HepG2 (cell line): Measurements from ENCODE around the gene CARHSP1. TPM values are rescaled to one million over a fixed set of nuclear protein-coding genes. Genes with fewer than 3 reads are reported as not detected.

Source experiments
- FUBP1 ChIP-seq: sonication (generic); formaldehyde crosslinking; IDR thresholded peaks from 2 replicates; pipeline ENCODE4 v1.5.1; 2020; ENCODE audit warnings: missing genetic modification reagents, mild to moderate bottlenecking, borderline replicate concordance
- GTF3A ChIP-seq: sonication (generic); formaldehyde crosslinking; conservative IDR thresholded peaks from 2 replicates; pipeline ENCODE4 v1.4.0; 2020; ENCODE audit warnings: mild to moderate bottlenecking, missing genetic modification reagents
- IRX3 ChIP-seq: sonication (generic); formaldehyde crosslinking; IDR thresholded peaks from 2 replicates; pipeline ENCODE4 v1.8.1; 2023; ENCODE audit warnings: mild to moderate bottlenecking, low read depth, missing genetic modification reagents, borderline replicate concordance
- PHF8 ChIP-seq: sonication (generic); formaldehyde crosslinking; IDR thresholded peaks from 2 replicates; pipeline ENCODE4 v1.5.0; 2020; ENCODE audit warnings: missing genetic modification reagents
- ZNF24 ChIP-seq: fragments of 450-650 bp; IDR thresholded peaks from 2 replicates; pipeline ENCODE4 v1.6.1; 2017; ENCODE audit warnings: antibody characterized with exemption, mild to moderate bottlenecking
- ZNF446 ChIP-seq: sonication (generic); formaldehyde crosslinking; IDR thresholded peaks from 2 replicates; pipeline ENCODE4 v1.5.0; 2020; ENCODE audit warnings: mild to moderate bottlenecking, missing genetic modification reagents
- ZNF609 ChIP-seq: sonication (generic); formaldehyde crosslinking; IDR thresholded peaks from 2 replicates; pipeline ENCODE4 v1.4.0; 2020; ENCODE audit warnings: mild to moderate bottlenecking, missing genetic modification reagents, borderline replicate concordance
- ZNF746 ChIP-seq: sonication (generic); formaldehyde crosslinking; IDR thresholded peaks from 2 replicates; pipeline ENCODE4 v1.8.0; 2022; ENCODE audit warnings: mild to moderate bottlenecking, missing genetic modification reagents
- polyA plus RNA-seq, 8 experiments: library from polyadenylated mRNA; depleted of rRNA in 3 of 8; stranded (reverse) in 7 of 8; unstranded in 1 of 8; fragments of >200 nt; fragmentation: Illumina TruSeq in 4 of 8; extraction: Trizol in 4 of 8; gene quantifications; 2 replicates each; pipeline versions ENCODE4 v1.2.1 to v1.2.3, GENCODE V29; 2011 to 2016; ENCODE audit warnings: low read depth in 4 of 8, missing spikeins in 1 of 8, mixed read lengths in 1 of 8; ENCODE audit not compliant: insufficient read depth in 1 of 8
- total RNA-seq, 5 experiments: library from RNA; depleted of rRNA; stranded (reverse); fragments of >200 nt; fragmentation: Illumina TruSeq; extraction: Trizol; gene quantifications; 2 replicates each; pipeline ENCODE4 v1.2.3, GENCODE V29; 2016; ENCODE audit warnings: low read depth in 1 of 5
- TF ChIP-seq, protein P1 (sequence below): sonication (generic); formaldehyde crosslinking; IDR thresholded peaks from one replicate; pipeline ENCODE4 v1.5.1; 2020; ENCODE audit warnings: mild to moderate bottlenecking, missing genetic modification reagents; ENCODE audit errors: not compliant biosample characterization
- TF ChIP-seq, protein P2 (sequence below): conservative IDR thresholded peaks from 2 replicates; pipeline ENCODE4 v1.6.1; 2018; ENCODE audit warnings: missing genetic modification reagents

Gene CARHSP1
- total and polyA plus RNA-seq, 2 of the 13 experiments (the other 11 are each of a cell fraction or from before 2014, with no cell fraction given), result 173 to 345 TPM

- 0 out of 2 replicates have a peak, but pooled peaks have one; percentile 36 for TF ChIP-seq IRX3
- TF ChIP-seq ZNF24, result no peak
- 0 out of 2 replicates have a peak, but pooled peaks have one; percentile 51 for TF ChIP-seq FUBP1 (CRISPR knock-in tag)
- no peak for TF ChIP-seq ZNF446
- TF ChIP-seq GTF3A (CRISPR knock-in tag), result no peak
- TF ChIP-seq, protein P1, sequence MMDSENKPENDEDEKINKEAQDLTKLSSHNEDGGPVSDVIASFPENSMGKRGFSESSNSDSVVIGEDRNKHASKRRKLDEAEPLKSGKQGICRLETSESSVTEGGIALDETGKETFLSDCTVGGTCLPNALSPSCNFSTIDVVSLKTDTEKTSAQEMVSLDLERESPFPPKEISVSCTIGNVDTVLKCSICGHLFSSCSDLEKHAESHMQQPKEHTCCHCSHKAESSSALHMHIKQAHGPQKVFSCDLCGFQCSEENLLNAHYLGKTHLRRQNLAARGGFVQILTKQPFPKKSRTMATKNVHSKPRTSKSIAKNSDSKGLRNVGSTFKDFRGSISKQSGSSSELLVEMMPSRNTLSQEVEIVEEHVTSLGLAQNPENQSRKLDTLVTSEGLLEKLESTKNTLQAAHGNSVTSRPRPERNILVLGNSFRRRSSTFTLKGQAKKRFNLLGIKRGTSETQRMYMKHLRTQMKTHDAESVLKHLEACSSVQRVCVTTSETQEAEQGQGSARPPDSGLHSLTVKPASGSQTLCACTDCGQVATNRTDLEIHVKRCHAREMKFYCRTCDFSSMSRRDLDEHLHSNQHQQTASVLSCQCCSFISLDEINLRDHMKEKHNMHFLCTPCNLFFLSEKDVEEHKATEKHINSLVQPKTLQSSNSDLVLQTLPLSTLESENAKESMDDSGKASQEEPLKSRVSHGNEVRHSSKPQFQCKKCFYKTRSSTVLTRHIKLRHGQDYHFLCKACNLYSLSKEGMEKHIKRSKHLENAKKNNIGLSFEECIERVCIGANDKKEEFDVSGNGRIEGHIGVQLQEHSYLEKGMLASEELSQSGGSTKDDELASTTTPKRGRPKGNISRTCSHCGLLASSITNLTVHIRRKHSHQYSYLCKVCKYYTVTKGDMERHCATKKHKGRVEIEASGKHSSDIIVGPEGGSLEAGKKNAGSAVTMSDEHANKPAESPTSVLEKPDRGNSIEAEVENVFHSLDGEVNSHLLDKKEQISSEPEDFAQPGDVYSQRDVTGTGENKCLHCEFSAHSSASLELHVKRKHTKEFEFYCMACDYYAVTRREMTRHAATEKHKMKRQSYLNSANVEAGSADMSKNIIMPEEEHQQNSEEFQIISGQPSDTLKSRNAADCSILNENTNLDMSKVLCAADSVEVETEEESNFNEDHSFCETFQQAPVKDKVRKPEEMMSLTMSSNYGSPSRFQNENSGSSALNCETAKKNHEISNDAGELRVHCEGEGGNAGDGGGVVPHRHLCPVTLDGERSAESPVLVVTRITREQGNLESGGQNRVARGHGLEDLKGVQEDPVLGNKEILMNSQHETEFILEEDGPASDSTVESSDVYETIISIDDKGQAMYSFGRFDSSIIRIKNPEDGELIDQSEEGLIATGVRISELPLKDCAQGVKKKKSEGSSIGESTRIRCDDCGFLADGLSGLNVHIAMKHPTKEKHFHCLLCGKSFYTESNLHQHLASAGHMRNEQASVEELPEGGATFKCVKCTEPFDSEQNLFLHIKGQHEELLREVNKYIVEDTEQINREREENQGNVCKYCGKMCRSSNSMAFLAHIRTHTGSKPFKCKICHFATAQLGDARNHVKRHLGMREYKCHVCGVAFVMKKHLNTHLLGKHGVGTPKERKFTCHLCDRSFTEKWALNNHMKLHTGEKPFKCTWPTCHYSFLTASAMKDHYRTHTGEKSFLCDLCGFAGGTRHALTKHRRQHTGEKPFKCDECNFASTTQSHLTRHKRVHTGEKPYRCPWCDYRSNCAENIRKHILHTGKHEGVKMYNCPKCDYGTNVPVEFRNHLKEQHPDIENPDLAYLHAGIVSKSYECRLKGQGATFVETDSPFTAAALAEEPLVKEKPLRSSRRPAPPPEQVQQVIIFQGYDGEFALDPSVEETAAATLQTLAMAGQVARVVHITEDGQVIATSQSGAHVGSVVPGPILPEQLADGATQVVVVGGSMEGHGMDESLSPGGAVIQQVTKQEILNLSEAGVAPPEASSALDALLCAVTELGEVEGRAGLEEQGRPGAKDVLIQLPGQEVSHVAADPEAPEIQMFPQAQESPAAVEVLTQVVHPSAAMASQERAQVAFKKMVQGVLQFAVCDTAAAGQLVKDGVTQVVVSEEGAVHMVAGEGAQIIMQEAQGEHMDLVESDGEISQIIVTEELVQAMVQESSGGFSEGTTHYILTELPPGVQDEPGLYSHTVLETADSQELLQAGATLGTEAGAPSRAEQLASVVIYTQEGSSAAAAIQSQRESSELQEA, result peak; percentile 38
- peak; percentile 89 for TF ChIP-seq ZNF746
- peak; percentile 67 for TF ChIP-seq ZNF609 (CRISPR knock-in tag)
- TF ChIP-seq PHF8, result 0 out of 2 replicates have a peak, but pooled peaks have one; percentile 27
- TF ChIP-seq, protein P2, sequence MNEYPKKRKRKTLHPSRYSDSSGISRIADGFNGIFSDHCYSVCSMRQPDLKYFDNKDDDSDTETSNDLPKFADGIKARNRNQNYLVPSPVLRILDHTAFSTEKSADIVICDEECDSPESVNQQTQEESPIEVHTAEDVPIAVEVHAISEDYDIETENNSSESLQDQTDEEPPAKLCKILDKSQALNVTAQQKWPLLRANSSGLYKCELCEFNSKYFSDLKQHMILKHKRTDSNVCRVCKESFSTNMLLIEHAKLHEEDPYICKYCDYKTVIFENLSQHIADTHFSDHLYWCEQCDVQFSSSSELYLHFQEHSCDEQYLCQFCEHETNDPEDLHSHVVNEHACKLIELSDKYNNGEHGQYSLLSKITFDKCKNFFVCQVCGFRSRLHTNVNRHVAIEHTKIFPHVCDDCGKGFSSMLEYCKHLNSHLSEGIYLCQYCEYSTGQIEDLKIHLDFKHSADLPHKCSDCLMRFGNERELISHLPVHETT (CRISPR knock-in tag), result peak; percentile 64; the same call in 1 of the 2 replicates
Observed at GRCh38 chr16:8859913-8860881, 8.6 kb downstream of the CARHSP1 start (continued).
